Smooth muscle cell (in vitro differentiated cells): Measurements from ENCODE around the gene CDKN2A. TPM values are rescaled to one million over a fixed set of nuclear protein-coding genes. Genes with fewer than 3 reads are reported as not detected.

ENCODE experiments used
- DNase-seq: peaks from one replicate; lab custom pipeline; 2025; ENCODE audit not compliant: unreplicated experiment; lab: John Stamatoyannopoulos, UW
- H2AFZ ChIP-seq: fragments of 200-600 bp; sonication (generic); 2 replicates; pipeline ENCODE4 v1.6.0; 2016; ENCODE audit warnings: antibody characterized with exemption, low read depth, mild to moderate bottlenecking
- H3F3A ChIP-seq: fragments of 200-600 bp; sonication (generic); 2 replicates; pipeline ENCODE4 v1.6.0; 2017; ENCODE audit warnings: antibody characterized with exemption, low read depth
- H3K27ac ChIP-seq: fragments of 200-600 bp; sonication (generic); 2 replicates; pipeline ENCODE4 v1.5.1; 2016; ENCODE audit warnings: low read depth, mild to moderate bottlenecking
- H3K27me3 ChIP-seq: fragments of 200-600 bp; sonication (generic); 2 replicates; pipeline ENCODE4 v1.6.1; 2016; ENCODE audit warnings: low read depth, mild to moderate bottlenecking
- H3K36me3 ChIP-seq: fragments of 200-600 bp; sonication (generic); 2 replicates; pipeline ENCODE4 v1.5.1; 2016; ENCODE audit warnings: low read depth
- H3K4me1 ChIP-seq: fragments of 200-600 bp; sonication (generic); 2 replicates; pipeline ENCODE4 v1.5.1; 2016; ENCODE audit warnings: low read depth
- H3K4me2 ChIP-seq: fragments of 200-600 bp; sonication (generic); 2 replicates; pipeline ENCODE4 v1.6.0; 2016; ENCODE audit warnings: mild to moderate bottlenecking
- H3K4me3 ChIP-seq: fragments of 200-600 bp; sonication (generic); 2 replicates; pipeline ENCODE4 v1.5.1; 2016; ENCODE audit warnings: mild to moderate bottlenecking
- H3K79me2 ChIP-seq: fragments of 200-600 bp; sonication (generic); 2 replicates; pipeline ENCODE4 v1.6.0; 2016; ENCODE audit warnings: low read depth, mild to moderate bottlenecking
- H3K9ac ChIP-seq: fragments of 200-600 bp; sonication (generic); 2 replicates; pipeline ENCODE4 v1.6.0; 2016; ENCODE audit warnings: low read depth
- H3K9me3 ChIP-seq: fragments of 200-600 bp; sonication (generic); replicated peaks from 2 replicates; pipeline ENCODE4 v1.5.1; 2016; ENCODE audit warnings: low read depth
- H4K20me1 ChIP-seq: fragments of 200-600 bp; sonication (generic); 2 replicates; pipeline ENCODE4 v1.6.0; 2016; ENCODE audit warnings: low read depth
- CTCF ChIP-seq: fragments of 200-600 bp; sonication (generic); IDR thresholded peaks from 2 replicates; pipeline ENCODE4 v1.5.1; 2017; ENCODE audit warnings: borderline replicate concordance, mild to moderate bottlenecking, antibody characterized with exemption; ENCODE audit not compliant: insufficient read depth, poor library complexity, severe bottlenecking
- WGBS: methylation state at CpG from one replicate; pipeline ENCODE4 v1.1.7; 2016; ENCODE audit warnings: low lambda C conversion rate; 5-methylcytosine and 5-hydroxymethylcytosine counted together
- polyA plus RNA-seq: library from polyadenylated mRNA; unstranded; fragments of >200 nt; fragmentation: Nextera tagmentation; extraction: Ambion mirVana; gene quantifications from 2 replicates; pipeline ENCODE4 v1.2.1, GENCODE V29; 2016
- total RNA-seq: library from RNA; depleted of rRNA; stranded (reverse); fragments of >200 nt; gene quantifications from 2 replicates; pipeline ENCODE4 v1.2.3, GENCODE V29; 2014

The CDKN2A gene
- total and polyA plus RNA-seq, 2 experiments from 2014 or later: 69.4 to 77.5 TPM

GRCh38 chr9:21968331-21969010 is 25.7 kb downstream of the CDKN2A start:
- no peaks in the 10 kb centered on the region for H3K9me3 ChIP-seq
- peaks cover 36% of the 10 kb centered on the region for H4K20me1 ChIP-seq
- TF ChIP-seq CTCF: no peak
- no peak for DNase-seq
- WGBS: 5% methylated on average over 41 of the region's 41 CpGs
- H3K4me1 ChIP-seq: peaks cover 6% of the 10 kb centered on the region
- H3K27me3 ChIP-seq: peaks cover 86% of the 10 kb centered on the region
- no peaks in the 10 kb centered on the region for H3K36me3 ChIP-seq
- no peak overlapping the region for H3K9ac ChIP-seq
- H3K79me2 ChIP-seq: no peaks in the 10 kb centered on the region
- H3K4me3 ChIP-seq: peak overlapping the region; percentile 4
- H3K4me2 ChIP-seq: peak overlapping the region; percentile 78
- no peak overlapping the region for H3K27ac ChIP-seq
- H3F3A ChIP-seq: no peaks in the 10 kb centered on the region
- no peak overlapping the region for H2AFZ ChIP-seq

GRCh38 chr9:21967702-21968101 is 26.5 kb downstream of the CDKN2A start:
- TF ChIP-seq CTCF: no peak
- no peak for DNase-seq
- H3K9ac ChIP-seq: no peak overlapping the region
- H3K4me2 ChIP-seq: peak overlapping the region; percentile 78
- H3K27me3 ChIP-seq: peaks cover 83% of the 10 kb centered on the region
- H3K4me3 ChIP-seq: peak overlapping the region; percentile 4
- H2AFZ ChIP-seq: no peak overlapping the region
- peaks cover 6% of the 10 kb centered on the region for H3K4me1 ChIP-seq
- H3F3A ChIP-seq: no peaks in the 10 kb centered on the region
- WGBS: 30% methylated on average over 10 of the region's 10 CpGs
- H4K20me1 ChIP-seq: peaks cover 31% of the 10 kb centered on the region
- H3K9me3 ChIP-seq: no peaks in the 10 kb centered on the region
- H3K36me3 ChIP-seq: no peaks in the 10 kb centered on the region
- no peaks in the 10 kb centered on the region for H3K79me2 ChIP-seq
- H3K27ac ChIP-seq: no peak overlapping the region

DNA sequence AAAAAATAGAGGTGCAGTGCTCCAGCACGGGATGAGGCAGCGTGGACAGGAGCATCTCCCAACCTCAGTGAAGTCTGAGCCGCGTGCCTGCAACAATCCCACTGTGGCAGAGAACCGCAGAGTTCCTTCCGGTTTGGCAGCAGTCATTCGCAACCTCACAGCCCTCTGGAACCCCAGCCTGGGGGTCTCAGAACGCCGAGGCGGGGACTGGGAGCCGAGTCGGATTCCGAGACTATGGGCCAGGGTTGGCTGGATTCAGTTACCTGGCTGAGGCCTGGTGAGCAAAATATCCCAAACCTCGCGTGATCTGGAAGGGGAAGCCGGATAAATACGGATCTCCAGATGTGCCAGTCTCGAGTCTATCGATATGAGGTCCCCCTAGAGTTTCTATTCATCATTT is 27.0 kb downstream of the CDKN2A start:
- no peak overlapping the region for H3K9ac ChIP-seq
- peaks cover 25% of the 10 kb centered on the region for H4K20me1 ChIP-seq
- no peaks in the 10 kb centered on the region for H3K9me3 ChIP-seq
- H3K36me3 ChIP-seq: no peaks in the 10 kb centered on the region
- 29% methylated on average over 19 of the region's 19 CpGs for WGBS
- H2AFZ ChIP-seq: no peak overlapping the region
- H3K79me2 ChIP-seq: no peaks in the 10 kb centered on the region
- no peak overlapping the region for H3K27ac ChIP-seq
- peaks cover 78% of the 10 kb centered on the region for H3K27me3 ChIP-seq
- no peak overlapping the region for H3K4me2 ChIP-seq
- no peak overlapping the region for H3K4me3 ChIP-seq
- H3K4me1 ChIP-seq: peaks cover 6% of the 10 kb centered on the region
- DNase-seq: no peak
- H3F3A ChIP-seq: no peaks in the 10 kb centered on the region
- no peak for TF ChIP-seq CTCF
